HFFc6 (cell line): ENCODE data around the gene CYP2J2. TPM values are rescaled to one million over a fixed set of nuclear protein-coding genes. Genes with fewer than 3 reads are reported as not detected.
"Not testable (repeated sequence)": the region's sequence is repeated elsewhere in the genome, so short reads cannot be mapped to it uniquely, and the experiment has no call there.

Experiments
- DNase-seq: peaks from one replicate; pipeline ENCODE4 v3.0.0-alpha.2; 2018
- H3K27ac Mint-ChIP-seq: 2 replicates; pipeline ENCODE4 v1.8.0; 2020; ENCODE audit warnings: mild to moderate bottlenecking, mixed read lengths
- H3K27me3 Mint-ChIP-seq: 2 replicates; pipeline ENCODE4 v1.8.0; 2021; ENCODE audit warnings: mild to moderate bottlenecking, moderate library complexity, mixed read lengths; ENCODE audit not compliant: insufficient read depth
- H3K36me3 Mint-ChIP-seq: 2 replicates; pipeline ENCODE4 v1.8.0; 2021; ENCODE audit warnings: low read depth, mixed read lengths
- H3K4me1 Mint-ChIP-seq: 2 replicates; pipeline ENCODE4 v1.8.0; 2020; ENCODE audit warnings: low read depth, mixed read lengths
- H3K4me3 Mint-ChIP-seq: 2 replicates; pipeline ENCODE4 v1.8.0; 2020; ENCODE audit warnings: mild to moderate bottlenecking, moderate library complexity, mixed read lengths
- H3K9me3 Mint-ChIP-seq: 2 replicates; pipeline ENCODE4 v1.8.0; 2020; ENCODE audit warnings: mild to moderate bottlenecking, mixed read lengths
- CTCF ChIP-seq: fragments of 200-600 bp; sonication (generic); IDR thresholded peaks from 2 replicates; pipeline ENCODE4 v1.5.0; 2021; ENCODE audit warnings: antibody characterized with exemption, mild to moderate bottlenecking
- total RNA-seq, 6 experiments: library from RNA; stranded (reverse); fragmentation: NEBNext Ultra II Directional; extraction: Animal tissue kit (Norgen Biotek cat#: 25700); gene quantifications; 2 replicates in 1 of 6; 3 replicates in 5 of 6; pipeline ENCODE4 v1.2.3, GENCODE V29; 2021

Gene CYP2J2
- total RNA-seq, 6 experiments from 2014 or later = 0.14 TPM; not detected in 4

DNA sequence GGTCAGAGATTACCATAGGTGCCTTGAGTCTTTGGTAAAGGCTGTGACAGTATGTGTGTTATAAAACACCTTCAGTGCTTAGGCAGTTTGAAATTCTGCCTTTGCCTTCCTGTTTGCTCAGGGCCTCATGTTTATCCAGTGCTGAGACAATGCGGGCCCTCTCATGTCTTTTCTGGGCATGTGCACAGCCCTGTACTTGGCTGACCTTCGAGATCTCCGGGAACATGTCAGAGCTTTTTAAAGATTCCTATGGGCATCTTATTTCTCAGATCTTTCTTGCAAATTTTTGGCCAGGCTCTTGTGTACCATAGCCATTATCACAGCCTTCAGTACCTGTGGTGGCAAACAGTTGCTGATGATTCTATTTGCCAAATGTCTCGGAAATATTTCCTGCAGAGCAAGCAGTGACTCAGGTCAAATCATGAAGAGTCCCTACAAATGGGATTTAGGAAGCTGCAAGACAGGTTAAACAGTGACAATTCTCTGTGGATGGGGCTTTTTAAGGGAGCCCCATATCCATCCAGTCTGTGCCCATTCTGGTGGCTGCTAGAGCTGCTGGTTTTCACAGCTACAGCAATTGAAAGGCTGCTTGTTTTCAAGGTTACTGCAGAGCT is 69.7 kb downstream of the CYP2J2 start:
- no peak for DNase-seq
- no peak overlapping the region for H3K27ac Mint-ChIP-seq
- no peaks in the 10 kb centered on the region for H3K4me1 Mint-ChIP-seq
- H3K4me3 Mint-ChIP-seq = no peak overlapping the region
- H3K36me3 Mint-ChIP-seq = no peaks in the 10 kb centered on the region
- TF ChIP-seq CTCF = no peak
- H3K9me3 Mint-ChIP-seq = no peaks in the 10 kb centered on the region
- H3K27me3 Mint-ChIP-seq = peaks cover 3% of the 10 kb centered on the region

DNA sequence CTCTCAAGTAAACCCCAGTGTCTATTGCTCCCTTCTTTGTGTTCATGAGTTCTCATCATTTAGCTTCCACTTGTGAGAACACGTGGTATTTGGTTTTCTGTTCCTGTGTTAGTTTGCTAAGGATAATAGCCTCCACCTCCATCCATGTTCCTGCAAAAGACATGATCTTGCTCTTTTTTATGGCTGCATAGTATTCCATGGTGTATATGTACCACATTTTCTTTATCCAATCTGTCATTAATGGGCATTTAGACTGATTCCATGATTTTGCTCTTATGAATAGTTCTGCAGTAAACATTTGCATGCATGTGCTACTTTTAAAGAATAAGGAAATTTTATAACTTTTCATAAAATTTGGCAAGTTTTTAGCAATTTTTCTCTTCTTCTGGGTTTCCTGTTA is 71.3 kb downstream of the CYP2J2 start:
- H3K4me1 Mint-ChIP-seq, H3K36me3 Mint-ChIP-seq, H3K9me3 Mint-ChIP-seq, H3K27me3 Mint-ChIP-seq, DNase-seq, H3K4me3 Mint-ChIP-seq, H3K27ac Mint-ChIP-seq: not testable (repeated sequence)

GRCh38 chr1:59852117-59852516 is 74.5 kb downstream of the CYP2J2 start:
- no peaks in the 10 kb centered on the region for H3K9me3 Mint-ChIP-seq
- no peaks in the 10 kb centered on the region for H3K4me1 Mint-ChIP-seq
- H3K27ac Mint-ChIP-seq = no peak overlapping the region
- TF ChIP-seq CTCF = no peak
- no peak overlapping the region for H3K4me3 Mint-ChIP-seq
- H3K27me3 Mint-ChIP-seq = peaks cover 4% of the 10 kb centered on the region; the same call in 1 of the 2 replicates
- DNase-seq = no peak
- H3K36me3 Mint-ChIP-seq = no peaks in the 10 kb centered on the region

- no peak for TF ChIP-seq CTCF
- no peaks in the 10 kb centered on the region for H3K36me3 Mint-ChIP-seq
- H3K4me3 Mint-ChIP-seq = no peak overlapping the region
- H3K4me1 Mint-ChIP-seq = no peaks in the 10 kb centered on the region
- H3K27ac Mint-ChIP-seq = no peak overlapping the region
- H3K27me3 Mint-ChIP-seq = peaks cover 6% of the 10 kb centered on the region; the same call in 1 of the 2 replicates
- no peak for DNase-seq
- no peaks in the 10 kb centered on the region for H3K9me3 Mint-ChIP-seq
Observed at GRCh38 chr1:59846895-59847282, 79.7 kb downstream of the CYP2J2 start.

DNA sequence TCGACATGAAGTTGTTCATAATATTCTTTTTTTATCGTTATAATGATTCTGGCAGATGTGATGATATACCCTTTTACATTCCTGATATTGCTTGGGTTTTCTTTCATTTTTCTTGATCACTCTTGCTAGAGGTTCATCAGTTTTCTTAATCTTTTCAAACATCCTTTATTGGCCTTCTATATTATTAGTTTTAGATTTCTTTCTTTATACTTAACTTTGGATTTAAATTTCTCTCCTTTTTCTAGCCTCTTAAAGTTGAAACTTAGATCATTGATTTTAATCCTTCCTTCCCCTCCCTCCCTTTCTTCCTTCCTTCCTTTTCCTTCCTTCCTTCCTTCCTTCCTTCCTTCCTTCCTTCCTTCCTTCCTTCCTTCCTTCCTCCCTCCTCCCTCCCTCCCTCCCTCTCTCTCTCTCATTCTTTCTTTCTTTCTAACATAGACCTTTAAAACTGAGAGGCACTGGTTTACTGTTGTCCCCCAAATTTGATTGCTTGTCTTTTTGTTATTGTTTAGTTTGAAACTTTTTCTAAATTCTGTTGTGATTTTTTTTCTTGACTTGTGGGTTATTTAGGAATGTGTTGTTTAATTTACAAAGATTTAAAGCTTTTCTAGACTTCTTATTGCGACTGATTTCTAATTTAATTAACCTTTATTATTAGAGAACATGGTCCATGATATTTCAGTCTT is 80.2 kb downstream of the CYP2J2 start:
- Mint-ChIP-seq H3K27ac (no peak overlapping the region), H3K9me3 (no peaks in the 10 kb centered on the region), H3K27me3 (peaks cover 6% of the 10 kb centered on the region; the same call in 1 of the 2 replicates), H3K4me3 (no peak overlapping the region), H3K36me3 (no peaks in the 10 kb centered on the region), H3K4me1 (no peaks in the 10 kb centered on the region)
- DNase-seq = no peak
- no peak for TF ChIP-seq CTCF

GRCh38 chr1:59845091-59845490 is 81.5 kb downstream of the CYP2J2 start:
- DNase-seq = no peak
- Mint-ChIP-seq H3K27me3 (peaks cover 4% of the 10 kb centered on the region; the same call in 1 of the 2 replicates), H3K36me3 (no peaks in the 10 kb centered on the region), H3K27ac (no peak overlapping the region), H3K4me3 (no peak overlapping the region), H3K4me1 (no peaks in the 10 kb centered on the region), H3K9me3 (no peaks in the 10 kb centered on the region)
- no peak for TF ChIP-seq CTCF
